ENCODE results near the gene RHOF. TPM values are rescaled to one million over a fixed set of nuclear protein-coding genes. Genes with fewer than 3 reads are reported as not detected.

Gene RHOF
- total and polyA plus RNA-seq, 2 of the 8 experiments (the other 6 are each of a cell fraction or from before 2014, with no cell fraction given), result 23.8 to 31.9 TPM

DNA sequence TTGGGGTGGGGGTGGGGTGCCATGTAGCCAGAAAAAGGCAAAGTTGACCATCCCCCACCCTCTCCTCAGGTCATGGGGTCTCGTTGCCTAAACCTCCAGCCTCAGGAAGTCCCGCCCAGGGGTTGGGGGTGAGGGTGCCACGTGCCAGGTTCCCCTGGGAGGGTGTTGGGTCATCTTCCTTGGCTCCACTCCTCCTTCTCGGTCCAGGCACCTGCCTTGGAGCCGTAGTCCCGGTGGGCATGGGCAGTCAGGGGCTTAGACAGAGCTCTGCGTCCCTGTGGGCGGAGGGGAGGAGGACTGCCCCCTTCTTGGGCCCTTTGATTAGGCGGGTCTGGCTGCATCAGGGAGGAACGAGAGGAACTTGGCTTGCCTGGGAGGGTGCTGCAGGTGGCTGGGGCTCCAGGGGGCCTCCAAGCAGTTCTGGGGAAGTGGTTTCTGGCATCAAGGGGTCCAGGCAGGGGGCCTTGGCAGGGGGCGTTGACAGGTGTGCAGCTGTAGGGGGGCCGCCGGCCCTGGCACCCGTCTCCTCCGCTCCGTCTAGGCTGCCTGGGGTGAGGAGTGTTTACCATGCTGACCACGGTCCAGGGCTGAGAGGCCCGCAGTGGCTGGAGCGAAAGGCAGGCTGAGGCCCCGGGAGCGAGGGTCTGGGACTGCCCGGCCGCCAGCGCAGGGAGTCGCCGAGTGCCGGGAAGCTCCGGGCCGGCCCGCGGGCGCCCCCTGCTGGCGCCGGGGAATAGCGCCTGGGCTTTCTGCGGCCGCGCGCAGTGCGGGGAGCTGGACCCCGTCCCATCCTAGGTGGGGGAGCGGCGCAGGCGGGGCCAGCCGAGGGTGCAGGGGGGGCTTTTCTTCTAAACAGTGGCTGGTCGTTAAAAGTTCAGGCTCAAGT is 18.2 kb upstream of the RHOF start (continued):
- TF ChIP-seq KDM5A (IDR thresholded peaks at IDR 0.05; ENCODE audit: low read length), result peak; percentile 52; the same call in 1 of the 2 replicates
